T-helper 2 cell (primary cell): ENCODE data around the gene SRRM5.
A peak's percentile ranks its signal among the peaks of the same experiment; 100 is the strongest.
"Not testable (repeated sequence)": the region's sequence is repeated elsewhere in the genome, so short reads cannot be mapped to it uniquely, and the experiment has no call there.

ENCODE experiments used
- DNase-seq, 5 experiments: peaks; one replicate each; pipeline versions ENCODE4 v3.0.0 to v3.0.0-alpha.2; 2012 to 2022

Gene SRRM5

DNA sequence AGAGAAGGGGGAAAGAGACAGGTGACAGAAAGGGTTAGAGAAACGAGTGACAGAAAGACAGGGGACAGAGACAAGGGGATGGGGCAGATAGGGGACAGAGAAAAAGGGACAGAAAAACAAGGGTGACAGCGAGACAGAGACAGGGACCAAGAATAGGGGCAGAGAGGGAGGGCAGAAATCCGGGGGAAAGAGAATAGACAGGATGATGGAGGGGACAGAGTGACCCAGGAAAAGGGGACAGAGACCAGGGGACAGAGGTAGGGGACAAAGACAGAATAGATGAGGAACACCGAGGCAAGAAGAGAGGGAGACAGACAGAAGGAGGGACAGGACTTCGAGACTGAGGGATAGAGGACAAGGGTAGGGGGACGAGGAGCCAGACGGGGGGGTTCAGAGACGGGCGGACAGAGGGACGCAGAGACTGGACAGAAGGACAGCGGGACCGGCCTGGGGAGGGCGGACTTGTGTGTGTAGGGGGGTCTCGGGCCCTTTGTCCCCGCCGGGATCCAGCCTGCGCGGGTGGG, 27.2 kb downstream of the SRRM5 start:
- DNase-seq, result no peak

- DNase-seq, result peak; percentile 22 to 66 (median 34)
These were observed 27.9 kb downstream of the SRRM5 start, which contains the start of gene CADM4 for GRCh38 chr19:43639519-43640423. Gene CADM4 (minus strand): TSS chr19:43639850. CDS start chr19:43639790, 60 bp downstream.

GRCh38 chr19:43640424-43640757, 28.5 kb downstream of the SRRM5 start:
- DNase-seq, result no peak

GRCh38 chr19:43641333-43641732, 29.4 kb downstream of the SRRM5 start:
- DNase-seq, result no peak

DNA sequence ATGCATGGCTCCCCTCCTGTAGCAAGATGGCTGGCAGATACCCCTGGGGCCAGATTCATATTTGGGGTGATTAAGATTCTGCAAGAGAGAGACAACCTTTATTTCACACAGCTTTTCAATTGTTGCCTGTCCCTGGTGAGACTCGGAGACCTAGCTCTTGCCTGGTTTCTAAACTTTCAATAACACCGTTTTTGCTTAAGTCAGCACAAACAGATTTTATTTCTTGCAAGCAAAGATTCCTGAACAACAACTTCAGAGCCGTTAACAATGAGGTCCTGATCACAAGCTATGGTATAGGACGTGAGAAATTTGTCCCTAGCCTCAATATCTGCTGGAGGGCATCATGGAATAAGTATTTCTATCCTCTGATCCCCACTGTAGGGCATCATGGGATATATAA, 30.6 kb downstream of the SRRM5 start:
- no peak for DNase-seq

DNA sequence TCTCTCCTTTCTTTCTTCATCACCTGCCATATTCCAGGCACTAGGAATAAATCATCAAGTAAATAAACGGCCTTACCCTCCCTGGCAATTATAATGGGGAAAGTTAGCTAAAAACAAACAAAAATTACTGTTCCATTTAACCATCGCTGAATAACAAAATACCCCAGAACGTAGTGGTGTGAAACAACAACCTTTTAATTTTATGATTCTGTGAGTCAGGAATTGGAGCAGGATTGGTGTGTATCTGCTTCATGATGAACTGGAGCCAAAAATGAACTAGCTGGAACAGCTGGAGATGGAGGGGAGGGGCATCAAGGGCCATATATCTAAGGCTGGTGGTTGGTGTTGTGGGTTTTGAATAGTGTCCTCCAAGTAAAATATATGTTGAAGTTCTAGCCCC, 31.4 kb downstream of the SRRM5 start:
- DNase-seq, result no peak

GRCh38 chr19:43644181-43644580, 32.3 kb downstream of the SRRM5 start:
- DNase-seq, result no peak

DNA sequence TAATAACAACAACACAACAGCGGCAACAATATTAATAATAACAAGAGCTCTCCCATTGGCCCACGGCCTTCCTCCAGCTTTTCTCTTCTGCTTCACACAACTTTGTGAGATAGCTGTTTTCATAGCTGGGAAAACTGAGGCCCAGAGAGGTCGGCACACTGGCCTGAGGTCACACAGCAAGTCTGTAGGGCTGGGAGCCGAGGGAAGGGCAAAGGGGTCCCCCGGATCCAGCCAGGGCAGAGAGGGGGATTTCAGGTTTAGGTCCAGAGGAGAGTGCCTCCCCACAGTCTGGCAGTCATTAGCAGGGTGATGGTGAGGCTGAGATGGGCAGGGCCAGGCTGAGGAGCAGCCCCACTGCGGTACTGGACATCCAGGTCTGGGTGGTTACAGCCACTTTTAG, 36.7 kb downstream of the SRRM5 start:
- no peak for DNase-seq

DNA sequence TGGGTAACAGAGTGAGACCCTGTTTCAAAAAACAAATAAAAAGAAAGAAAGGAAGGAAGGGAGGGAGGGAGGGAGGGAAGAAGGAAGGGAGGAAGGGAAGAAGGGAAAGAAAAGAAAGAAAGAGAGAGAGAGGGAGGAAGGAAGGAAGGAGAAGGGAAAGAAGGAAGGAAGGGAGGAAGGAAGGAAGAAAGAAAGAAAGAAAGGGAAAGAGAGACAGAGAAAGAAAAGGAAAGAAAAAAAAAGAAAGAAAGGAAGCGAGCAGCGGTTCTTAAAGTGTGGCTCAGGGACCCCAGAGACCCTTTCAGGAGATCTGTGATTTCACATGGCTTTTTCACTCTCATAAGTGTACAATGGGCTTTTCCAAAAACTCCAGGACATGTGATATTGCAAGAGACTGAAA, 37.6 kb downstream of the SRRM5 start:
- DNase-seq, result no peak

DNA sequence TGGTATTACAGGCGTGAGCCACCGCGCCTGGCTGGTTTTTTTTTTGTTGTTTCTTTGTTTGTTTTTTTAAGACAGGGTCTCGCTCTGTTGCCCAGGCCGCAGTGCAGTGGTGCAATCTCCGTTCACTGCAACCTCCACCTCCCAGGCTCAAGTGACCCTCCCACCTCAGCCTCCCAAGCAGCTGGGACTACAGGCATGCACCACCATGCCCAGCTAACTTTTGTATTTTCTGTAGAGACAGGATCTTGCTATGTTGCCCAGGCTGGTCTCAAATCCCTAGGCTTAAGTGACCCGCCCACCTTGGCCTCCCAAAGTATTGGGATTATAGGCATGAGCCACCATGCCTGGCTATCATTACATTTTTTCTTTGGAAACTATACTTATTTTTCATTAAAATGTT, 38.4 kb downstream of the SRRM5 start:
- not testable (repeated sequence) for DNase-seq

GRCh38 chr19:43651758-43652545, 40.1 kb downstream of the SRRM5 start:
- DNase-seq, result peak in 2 of 5 experiments; percentile 8 to 54

DNA sequence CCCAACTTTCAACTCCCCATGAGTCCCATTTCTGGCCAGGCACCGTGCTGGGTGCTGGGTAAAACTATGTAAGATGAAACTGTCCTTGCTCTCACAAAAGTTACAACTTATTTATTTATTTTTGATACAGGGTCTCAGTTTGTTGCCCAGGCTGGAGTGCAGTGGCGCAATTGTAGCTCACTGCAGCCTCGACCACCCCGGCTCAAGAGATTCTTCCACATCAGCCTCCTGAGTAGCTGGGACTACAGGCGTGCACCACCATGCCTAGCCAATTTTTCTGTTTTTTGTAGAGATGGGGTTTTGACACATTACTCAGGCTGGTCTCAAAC, 40.6 kb downstream of the SRRM5 start:
- DNase-seq, result no peak

DNA sequence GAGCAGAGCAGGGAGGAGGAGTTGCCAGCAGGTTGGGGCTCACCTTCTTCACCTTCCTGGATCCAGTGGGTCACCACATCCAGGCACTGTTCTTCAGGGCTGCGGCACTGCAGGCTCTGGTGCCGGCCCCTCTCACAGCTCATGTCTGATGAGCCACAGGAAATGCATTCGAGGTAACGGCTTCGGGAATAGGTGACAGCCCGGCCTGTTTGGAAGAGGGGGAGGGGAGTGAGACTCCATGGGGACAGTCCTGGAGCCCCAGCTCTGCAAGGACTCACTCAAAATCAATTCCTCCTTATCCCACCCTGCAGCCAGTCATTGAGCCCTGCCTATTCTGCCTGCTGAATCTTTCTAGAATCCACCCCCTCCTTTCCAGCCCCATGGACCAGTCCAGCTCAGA, 44.5 kb downstream of the SRRM5 start:
- DNase-seq, result no peak

DNA sequence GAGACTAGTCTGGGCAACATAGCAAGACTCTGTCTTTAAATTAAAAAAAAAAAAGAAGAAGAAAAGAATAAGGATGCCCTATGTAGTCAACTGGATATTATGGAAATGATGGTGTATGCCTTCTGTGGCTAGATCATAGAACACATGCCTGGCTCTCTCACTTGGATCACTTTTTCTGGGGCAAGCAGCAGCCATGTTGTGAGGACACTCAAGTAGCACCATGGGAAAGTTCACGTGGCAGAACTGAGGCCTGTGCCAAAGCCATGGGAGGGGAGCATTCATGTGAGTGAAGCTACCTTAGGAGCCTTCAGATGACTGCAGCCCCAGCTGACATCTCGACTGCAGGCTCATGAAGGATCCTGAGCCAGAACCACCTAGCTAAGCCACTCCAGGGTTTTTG, 46.1 kb downstream of the SRRM5 start:
- no peak for DNase-seq

GRCh38 chr19:43658494-43658893, 46.6 kb downstream of the SRRM5 start:
- DNase-seq, result no peak

GRCh38 chr19:43660301-43660970, 48.5 kb downstream of the SRRM5 start:
- DNase-seq, result no peak

DNA sequence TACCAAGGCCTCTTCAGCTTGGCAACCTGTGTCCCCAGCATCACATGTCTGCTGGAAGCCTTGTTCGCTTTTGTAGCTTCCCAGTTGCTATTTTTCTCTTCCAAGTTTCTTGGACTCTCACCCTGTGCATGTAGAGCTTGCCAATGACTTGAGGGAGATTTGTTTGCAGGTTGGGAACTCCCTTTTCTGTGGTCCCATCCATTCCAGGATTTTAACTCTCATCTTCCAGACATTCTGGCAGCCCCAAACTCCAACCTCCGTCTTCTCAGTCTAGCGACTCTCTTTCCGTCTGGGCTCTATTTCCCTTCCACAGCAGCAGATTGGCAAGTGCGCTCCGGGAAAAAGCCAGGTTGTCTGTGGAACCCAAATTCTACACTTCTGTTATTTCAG, 49.1 kb downstream of the SRRM5 start:
- no peak for DNase-seq

DNA sequence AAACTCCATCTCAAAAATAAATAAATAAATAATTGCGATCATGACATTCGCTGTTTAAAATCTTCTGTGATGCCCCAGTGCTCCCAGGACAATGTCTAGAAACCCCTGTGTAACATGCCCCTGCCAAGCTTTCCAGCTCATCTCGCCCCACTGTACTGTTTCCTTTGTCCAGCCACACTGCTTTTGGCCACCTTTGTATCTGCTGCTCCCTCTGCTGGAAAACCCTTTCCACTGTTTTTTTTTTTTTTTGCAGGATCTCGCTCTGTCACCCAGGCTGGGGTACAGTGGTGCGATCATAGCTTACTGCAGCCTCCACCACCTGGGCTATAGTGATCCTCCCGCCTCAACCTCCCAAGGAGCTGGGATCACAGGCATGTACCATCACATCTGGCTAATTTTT, 50.6 kb downstream of the SRRM5 start:
- no peak for DNase-seq

DNA sequence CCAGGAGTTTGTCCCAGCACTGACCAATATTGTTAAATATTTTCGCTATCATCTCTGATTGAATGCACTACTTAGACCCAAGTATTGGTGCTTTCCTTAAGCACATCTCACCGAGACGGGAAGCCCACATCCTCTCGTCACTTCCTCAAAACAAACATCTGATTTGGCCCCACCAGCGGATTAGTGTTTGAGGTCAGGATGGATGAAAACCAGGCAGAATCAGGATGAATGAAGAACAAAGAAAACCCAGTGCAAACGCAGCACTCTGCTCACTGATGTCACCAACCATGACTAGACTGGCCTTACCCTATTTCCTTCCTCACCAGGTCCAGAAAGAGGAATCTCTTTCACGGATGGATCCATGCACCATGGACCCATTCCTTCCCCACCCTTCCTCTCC, 52.1 kb downstream of the SRRM5 start:
- DNase-seq, result peak in 3 of 5 experiments; percentile 33 to 63 (median 62)
